Measurements from ENCODE around the gene SPECC1L.

GRCh38 chr22:24442352-24442744 is 171.7 kb downstream of the SPECC1L start:
- TF ChIP-seq, protein P1, sequence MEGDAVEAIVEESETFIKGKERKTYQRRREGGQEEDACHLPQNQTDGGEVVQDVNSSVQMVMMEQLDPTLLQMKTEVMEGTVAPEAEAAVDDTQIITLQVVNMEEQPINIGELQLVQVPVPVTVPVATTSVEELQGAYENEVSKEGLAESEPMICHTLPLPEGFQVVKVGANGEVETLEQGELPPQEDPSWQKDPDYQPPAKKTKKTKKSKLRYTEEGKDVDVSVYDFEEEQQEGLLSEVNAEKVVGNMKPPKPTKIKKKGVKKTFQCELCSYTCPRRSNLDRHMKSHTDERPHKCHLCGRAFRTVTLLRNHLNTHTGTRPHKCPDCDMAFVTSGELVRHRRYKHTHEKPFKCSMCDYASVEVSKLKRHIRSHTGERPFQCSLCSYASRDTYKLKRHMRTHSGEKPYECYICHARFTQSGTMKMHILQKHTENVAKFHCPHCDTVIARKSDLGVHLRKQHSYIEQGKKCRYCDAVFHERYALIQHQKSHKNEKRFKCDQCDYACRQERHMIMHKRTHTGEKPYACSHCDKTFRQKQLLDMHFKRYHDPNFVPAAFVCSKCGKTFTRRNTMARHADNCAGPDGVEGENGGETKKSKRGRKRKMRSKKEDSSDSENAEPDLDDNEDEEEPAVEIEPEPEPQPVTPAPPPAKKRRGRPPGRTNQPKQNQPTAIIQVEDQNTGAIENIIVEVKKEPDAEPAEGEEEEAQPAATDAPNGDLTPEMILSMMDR (IDR thresholded peaks at IDR 0.05): no peak
- TF ChIP-seq POLR2A (IDR thresholded peaks at IDR 0.05): no peak

All from prostate gland (tissue), 2 donors.